HT-29 (cell line): Measurements from ENCODE around the gene NTN4. TPM values are rescaled to one million over a fixed set of nuclear protein-coding genes. Genes with fewer than 3 reads are reported as not detected.
"Not testable (repeated sequence)": the region's sequence is repeated elsewhere in the genome, so short reads cannot be mapped to it uniquely, and the experiment has no call there.

Experiments
- DNase-seq: peaks from one replicate; pipeline ENCODE4 v3.0.0-alpha.2; 2015; ENCODE audit warnings: low spot score
- small RNA-seq: library from RNA; depleted of rRNA; stranded (forward); fragments of <200 nt; gene quantifications from one replicate; pipeline ENCODE3, GENCODE V24; 2014
- total RNA-seq: library from RNA; depleted of rRNA; stranded (reverse); fragments of >200 nt; shearing (Covaris generic); gene quantifications from 2 replicates; pipeline ENCODE4 v1.2.3, GENCODE V29; 2014; rRNA removed

Gene NTN4
- total RNA-seq, 1 experiment from 2014 or later = 18.1 TPM

DNA sequence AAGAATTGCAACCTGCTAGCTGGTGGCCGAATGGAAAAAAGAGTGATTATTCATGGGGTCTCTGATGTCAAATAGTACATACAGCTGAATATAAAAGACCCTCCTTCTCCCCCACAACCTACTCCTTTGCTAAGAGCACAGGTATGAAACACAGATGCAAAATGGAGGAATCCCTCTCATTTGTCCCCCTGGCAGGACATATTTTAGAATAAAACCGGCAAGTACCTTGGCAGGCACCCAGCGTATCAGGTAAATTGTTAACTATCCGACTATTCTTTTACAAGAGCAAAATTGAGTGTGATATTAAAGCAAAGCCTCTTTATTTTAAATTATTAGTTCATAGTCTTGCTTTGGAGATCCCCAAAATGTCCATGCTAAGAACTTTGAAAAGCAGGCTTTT lies 165.6 kb downstream of the NTN4 start:
- no peak for DNase-seq

DNA sequence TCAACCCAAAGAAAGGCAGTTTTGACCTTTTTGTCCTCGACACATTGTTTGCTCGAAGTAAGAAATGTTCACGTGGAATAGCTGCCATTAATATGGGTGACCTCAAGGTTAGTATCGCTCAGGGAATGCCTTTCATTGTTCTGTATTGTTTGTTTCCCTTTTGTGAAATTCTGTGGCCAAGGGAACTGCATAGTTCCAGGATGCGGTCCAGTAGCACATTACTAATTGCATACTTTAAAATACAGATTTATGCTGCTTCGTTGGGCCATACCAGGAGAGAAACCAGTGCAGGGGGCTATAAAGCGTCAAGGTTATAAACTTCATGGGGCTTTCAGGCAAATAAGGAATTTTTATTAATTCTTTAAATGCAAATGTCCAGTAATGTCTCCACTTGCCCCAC lies 166.0 kb downstream of the NTN4 start:
- no peak for DNase-seq

DNA sequence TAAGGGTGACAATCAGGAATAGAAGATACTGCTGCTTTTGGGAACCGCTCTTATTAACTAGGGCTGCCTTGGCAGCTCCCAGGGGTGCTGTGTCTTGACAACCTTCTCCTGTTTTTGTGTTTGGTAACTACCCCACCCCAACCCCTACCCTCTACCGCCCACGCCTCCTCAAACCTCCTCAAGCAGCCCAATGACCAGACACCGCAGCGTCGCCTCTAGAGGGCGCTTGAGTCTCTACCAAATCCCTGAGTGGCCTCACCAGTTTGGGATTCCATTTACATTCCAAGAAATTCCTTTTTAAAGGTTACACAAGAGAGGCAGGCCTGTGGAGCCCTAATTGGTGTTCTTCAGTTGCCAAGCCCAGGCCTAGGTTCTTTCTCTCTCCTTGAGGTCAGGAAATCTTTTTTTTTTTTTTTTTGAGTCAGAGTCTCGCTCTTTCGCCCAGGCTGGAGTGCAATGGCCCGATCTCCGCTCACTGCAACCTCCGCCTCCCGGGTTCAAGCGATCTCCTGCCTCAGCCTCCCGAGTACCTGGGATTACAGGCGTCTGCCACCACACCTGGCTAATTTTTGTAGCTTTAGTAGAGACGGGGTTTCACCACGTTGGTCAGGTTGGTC lies 166.9 kb downstream of the NTN4 start:
- peak; percentile 91 for DNase-seq

DNA sequence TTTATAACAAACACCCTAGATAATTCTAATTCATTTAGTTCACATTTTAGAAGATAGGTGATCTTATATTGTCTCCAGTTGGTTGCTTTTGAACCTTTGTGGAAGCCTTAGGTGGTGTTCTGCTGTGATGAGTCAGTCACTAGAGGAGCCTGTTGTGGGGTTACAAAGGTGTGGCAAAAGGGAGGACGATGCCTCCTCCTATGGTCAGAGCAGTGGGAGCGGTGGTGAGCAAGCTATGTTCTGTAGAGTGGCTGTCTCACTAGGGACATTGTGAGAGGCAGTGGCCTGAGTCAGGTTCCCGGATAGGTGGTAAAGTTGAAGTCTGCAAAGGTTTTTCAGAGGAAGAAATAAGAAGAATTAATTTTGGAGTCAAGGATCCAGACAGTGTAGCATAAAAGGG lies 167.7 kb downstream of the NTN4 start:
- no peak for DNase-seq

DNA sequence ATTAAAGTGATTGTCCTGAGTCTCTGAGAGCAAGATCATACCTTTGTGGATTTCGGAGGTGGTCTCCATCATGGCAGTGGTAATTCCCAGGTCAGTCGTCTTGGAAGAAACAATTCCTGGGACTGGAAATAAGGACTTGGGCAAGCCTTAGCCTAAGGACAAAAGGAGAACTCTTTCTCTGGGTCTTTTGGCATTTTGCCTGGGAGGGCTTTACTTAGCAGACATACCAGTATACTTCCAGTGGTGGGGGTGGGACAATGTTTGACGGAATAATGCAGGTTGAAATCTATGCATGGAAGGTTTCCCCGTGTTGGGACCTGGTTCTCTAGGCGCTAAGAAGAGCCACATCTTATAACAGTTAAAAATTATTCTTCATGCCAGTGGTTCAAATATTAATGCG lies 168.8 kb downstream of the NTN4 start:
- no peak for DNase-seq

DNA sequence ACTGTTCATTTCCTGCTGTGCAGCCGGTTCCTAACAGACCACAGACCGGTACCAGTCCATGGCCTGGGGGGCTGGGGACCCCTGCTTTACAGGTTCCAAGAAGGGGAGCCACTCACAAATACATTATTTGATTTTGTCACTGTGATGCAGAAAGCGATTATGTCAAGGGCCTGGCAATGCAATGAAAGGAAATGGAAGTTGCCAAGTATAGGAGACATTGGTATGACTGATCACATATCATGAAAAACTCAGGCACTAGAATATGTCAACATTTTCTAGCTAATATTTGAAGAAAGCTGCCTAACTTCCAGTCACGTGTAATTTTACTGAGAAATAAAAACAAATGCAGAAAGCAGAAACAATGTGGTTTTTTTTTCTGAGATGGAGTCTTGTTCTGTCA lies 170.4 kb downstream of the NTN4 start:
- DNase-seq = no peak

DNA sequence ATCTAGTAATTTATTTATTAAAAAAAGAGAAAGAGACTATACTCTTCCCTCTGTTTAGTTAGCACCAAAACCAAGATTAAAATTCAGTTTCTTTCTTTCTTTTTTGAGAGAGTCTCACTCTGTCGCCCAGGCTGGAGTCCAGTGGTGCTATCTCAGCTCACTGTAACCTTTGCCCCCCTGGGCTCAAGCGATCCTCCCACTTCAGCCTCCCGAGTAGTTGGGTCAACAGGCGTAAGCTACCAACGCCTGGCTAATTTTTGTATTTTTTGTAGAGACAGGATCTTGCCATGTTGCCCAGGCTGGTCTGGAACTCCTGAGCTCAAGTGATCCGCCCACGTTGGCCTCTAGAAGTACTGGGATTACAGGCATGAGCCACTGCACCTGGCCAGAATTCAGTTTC lies 174.1 kb downstream of the NTN4 start:
- DNase-seq = not testable (repeated sequence)

DNA sequence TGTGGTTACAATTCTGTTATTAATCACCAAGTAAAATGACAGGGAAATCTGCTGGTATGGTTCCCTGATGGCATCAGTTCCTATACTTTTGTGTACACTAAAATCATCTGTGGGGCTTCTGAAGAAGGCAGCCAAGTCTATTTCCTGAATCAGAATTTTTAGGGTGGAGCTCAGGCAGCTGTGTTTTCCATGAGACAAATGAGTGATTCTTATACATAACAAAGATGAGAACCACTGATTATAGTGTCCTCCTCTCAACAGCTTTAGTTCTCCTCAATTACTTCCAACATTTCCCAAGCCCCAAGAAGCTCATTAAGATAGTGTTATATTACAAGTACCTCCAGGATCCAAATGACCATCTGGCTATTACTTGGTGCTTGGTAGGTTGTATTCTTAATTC lies 174.8 kb downstream of the NTN4 start:
- DNase-seq = peak; percentile 59

DNA sequence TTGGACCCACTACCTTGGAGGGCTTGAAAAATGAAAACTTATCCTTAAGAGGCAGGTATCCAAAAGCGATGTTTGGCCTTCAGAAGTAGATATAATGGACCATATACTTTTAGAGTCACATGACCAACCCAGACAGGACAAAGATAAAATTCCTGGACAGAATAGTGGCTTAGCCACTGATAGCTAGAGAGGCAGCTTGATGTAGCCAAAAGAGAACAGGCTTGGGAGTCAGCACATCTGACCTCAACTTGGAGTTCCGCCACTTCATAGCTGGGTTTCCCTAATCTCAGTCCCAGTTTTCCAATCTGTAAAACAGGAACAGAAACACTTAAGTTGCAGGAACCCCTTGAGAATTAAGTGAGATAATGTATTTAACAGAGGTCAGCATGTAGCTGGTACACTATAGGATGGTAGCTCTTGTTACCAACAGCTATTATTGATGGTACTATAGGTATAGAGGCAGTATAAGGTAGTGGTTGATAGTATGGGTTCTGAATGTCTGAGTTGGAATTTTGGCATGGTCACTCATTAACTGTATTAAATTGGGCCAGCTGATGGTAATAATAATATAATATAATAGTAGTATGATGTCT lies 176.1 kb downstream of the NTN4 start:
- no peak for DNase-seq

DNA sequence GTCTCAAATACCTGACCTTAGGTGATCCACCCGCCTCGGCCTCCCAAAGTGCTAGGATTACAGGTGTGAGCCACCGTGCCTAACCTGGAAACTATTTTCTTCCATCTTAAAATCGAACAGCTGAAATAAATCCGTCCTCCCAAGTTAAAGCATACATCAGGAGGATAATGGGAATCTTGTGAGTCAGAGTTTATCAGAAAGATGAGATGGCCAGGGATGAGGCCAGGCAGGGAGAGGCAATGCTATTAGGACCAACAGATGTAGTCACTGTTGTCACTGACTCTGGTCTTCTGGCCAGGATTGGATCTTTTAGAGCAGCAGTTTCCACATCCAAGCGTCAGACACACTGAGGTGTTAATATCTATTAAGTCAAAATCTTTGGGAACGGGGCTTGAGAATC lies 177.5 kb downstream of the NTN4 start:
- no peak for DNase-seq

DNA sequence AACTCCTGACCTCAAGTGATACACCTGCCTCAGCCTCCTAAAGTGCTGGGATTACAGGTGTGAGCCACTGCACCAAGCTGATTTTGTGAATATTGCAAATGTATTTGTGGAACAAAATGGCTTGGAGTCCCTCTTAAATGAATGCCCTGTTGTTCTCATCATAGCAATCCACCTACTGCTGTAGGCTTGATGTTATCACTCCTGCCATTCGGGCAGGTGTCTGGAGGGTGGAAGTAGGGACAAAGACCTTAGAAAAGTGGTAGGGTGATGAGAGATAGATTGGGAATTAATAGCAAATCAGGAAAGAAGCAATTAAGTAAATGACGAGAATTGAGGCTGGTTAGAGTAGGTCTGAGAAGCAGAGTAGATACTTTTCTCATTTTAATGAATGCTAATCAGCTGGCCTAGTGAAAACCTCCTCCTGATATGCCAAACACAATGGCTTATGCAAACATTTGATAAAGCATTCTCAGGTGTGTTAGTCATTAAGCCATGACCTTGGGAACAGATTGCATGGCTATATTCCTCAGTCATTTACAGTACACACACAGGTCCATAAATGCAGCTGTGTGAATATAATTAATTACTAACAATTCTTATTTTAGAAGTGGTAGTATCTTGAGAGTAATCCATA lies 178.8 kb downstream of the NTN4 start:
- peak; percentile 72 for DNase-seq

DNA sequence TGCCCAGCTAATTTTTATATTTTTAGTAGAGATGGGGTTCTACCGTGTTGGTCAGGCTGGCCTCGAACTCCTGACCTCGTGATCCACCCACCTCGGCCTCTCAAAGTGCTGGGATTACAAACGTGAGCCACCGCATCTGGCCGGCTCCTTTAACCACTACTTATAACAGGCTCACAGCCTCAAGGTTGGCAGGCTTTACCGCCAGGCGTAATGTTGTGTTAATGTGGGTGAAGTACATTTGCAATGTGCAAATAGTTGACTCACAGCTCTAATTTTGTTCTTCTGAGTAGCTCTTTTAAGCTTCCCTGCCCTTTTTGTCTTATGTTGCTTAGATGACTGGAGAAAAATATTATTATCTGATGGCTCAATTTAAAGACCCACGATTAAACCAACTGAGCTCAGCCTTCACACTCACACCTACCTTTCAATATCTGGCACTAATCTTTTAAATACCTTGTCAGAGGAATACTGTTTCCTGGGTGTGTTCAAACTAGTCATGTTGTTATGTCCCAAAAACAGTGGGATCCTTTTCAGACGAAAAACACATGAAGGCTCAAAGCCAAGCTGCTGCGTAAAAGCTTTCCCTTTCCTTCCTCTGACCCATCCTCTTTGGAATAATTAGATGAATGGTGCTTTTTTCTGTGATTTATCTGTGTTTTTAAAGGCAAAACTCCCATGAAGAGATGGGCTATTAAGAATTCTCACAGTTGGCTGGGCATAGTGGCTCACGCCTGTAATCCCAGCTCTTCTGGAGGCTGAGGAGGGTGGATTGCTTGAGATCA lies 182.1 kb downstream of the NTN4 start:
- peak; percentile 59 for DNase-seq

Small RNAs within 50 kb of the gene (small RNA-seq; reads per million reads assigned to genes)
- not detected for gene RF00019
- gene RNU6-247P = not detected

Other genes starting within 250 kb of the NTN4 start
- gene USP44, start 239.3 kb downstream of the NTN4 start, total RNA-seq = not detected in 2 replicates
- gene SNRPF, start 68.2 kb upstream of the NTN4 start, total RNA-seq = 29.0 and 32.0 TPM in 2 replicates
- gene CCDC38, start 151.8 kb upstream of the NTN4 start, total RNA-seq = not detected in 2 replicates
- 0.36 and 0.47 TPM in 2 replicates for gene AMDHD1, start 152.6 kb upstream of the NTN4 start, total RNA-seq
- gene HAL, start 205.6 kb upstream of the NTN4 start, total RNA-seq = not detected in 2 replicates
- 35.0 and 38.2 TPM in 2 replicates for gene LTA4H, start 244.8 kb upstream of the NTN4 start, total RNA-seq